ENCODE measurements around the gene CIC.
"Not testable (repeated sequence)": the region's sequence is repeated elsewhere in the genome, so short reads cannot be mapped to it uniquely, and the experiment has no call there.

CIC gene

GRCh38 chr19:42332059-42332458, 63.0 kb downstream of the CIC start:
- peaks cover 27% of the 10 kb centered on the region for H3K4me1 Mint-ChIP-seq
- no peaks in the 10 kb centered on the region for H3K27me3 Mint-ChIP-seq
- H3K9me3 Mint-ChIP-seq, result no peaks in the 10 kb centered on the region
- no peak overlapping the region for H3K27ac Mint-ChIP-seq
- ATAC-seq (no peak), DNase-seq (no peak)
- no peak overlapping the region for H3K4me3 Mint-ChIP-seq

- DNase-seq (no peak), ATAC-seq (no peak)
- Mint-ChIP-seq H3K27ac (no peak overlapping the region), H3K9me3 (no peaks in the 10 kb centered on the region), H3K4me3 (no peak overlapping the region), H3K4me1 (peaks cover 18% of the 10 kb centered on the region), H3K27me3 (no peaks in the 10 kb centered on the region)
These were observed 64.0 kb downstream of the CIC start for GRCh38 chr19:42333018-42333417.

- DNase-seq (no peak), ATAC-seq (no peak)
- H3K4me3 Mint-ChIP-seq, result no peak overlapping the region
- H3K9me3 Mint-ChIP-seq, result no peaks in the 10 kb centered on the region
- peaks cover 8% of the 10 kb centered on the region for H3K4me1 Mint-ChIP-seq
- no peaks in the 10 kb centered on the region for H3K27me3 Mint-ChIP-seq
- no peak overlapping the region for H3K27ac Mint-ChIP-seq
These were observed 65.1 kb downstream of the CIC start for GRCh38 chr19:42333975-42334696.

GRCh38 chr19:42334697-42335373, 65.8 kb downstream of the CIC start:
- ATAC-seq (no peak), DNase-seq (no peak)
- H3K27ac Mint-ChIP-seq, result no peak overlapping the region
- H3K4me3 Mint-ChIP-seq, result no peak overlapping the region
- H3K9me3 Mint-ChIP-seq, result no peaks in the 10 kb centered on the region
- no peaks in the 10 kb centered on the region for H3K27me3 Mint-ChIP-seq
- peaks cover 5% of the 10 kb centered on the region for H3K4me1 Mint-ChIP-seq

GRCh38 chr19:42335374-42335936, 66.4 kb downstream of the CIC start:
- DNase-seq (no peak), ATAC-seq (no peak)
- no peaks in the 10 kb centered on the region for H3K27me3 Mint-ChIP-seq
- H3K4me1 Mint-ChIP-seq, result peaks cover 3% of the 10 kb centered on the region
- H3K27ac Mint-ChIP-seq, result no peak overlapping the region
- H3K4me3 Mint-ChIP-seq, result no peak overlapping the region
- H3K9me3 Mint-ChIP-seq, result no peaks in the 10 kb centered on the region

- ATAC-seq (no peak), DNase-seq (no peak)
- Mint-ChIP-seq H3K27ac (no peak overlapping the region), H3K4me1 (no peaks in the 10 kb centered on the region), H3K9me3 (no peaks in the 10 kb centered on the region), H3K4me3 (no peak overlapping the region), H3K27me3 (no peaks in the 10 kb centered on the region)
These were observed 66.9 kb downstream of the CIC start for GRCh38 chr19:42335971-42336370.

GRCh38 chr19:42339126-42339860, 70.2 kb downstream of the CIC start:
- not testable (repeated sequence) for ATAC-seq

GRCh38 chr19:42339922-42340321, 70.9 kb downstream of the CIC start:
- not testable (repeated sequence) for H3K4me1 Mint-ChIP-seq, DNase-seq, H3K9me3 Mint-ChIP-seq, H3K27ac Mint-ChIP-seq, H3K4me3 Mint-ChIP-seq, ATAC-seq, H3K27me3 Mint-ChIP-seq

More at GRCh38 chr19:42339126-42339860, 70.2 kb downstream of the CIC start:
- H3K27ac Mint-ChIP-seq, H3K4me3 Mint-ChIP-seq, H3K9me3 Mint-ChIP-seq, DNase-seq, H3K4me1 Mint-ChIP-seq, H3K27me3 Mint-ChIP-seq: not testable (repeated sequence)

GRCh38 chr19:42343344-42344110, 74.5 kb downstream of the CIC start:
- ATAC-seq, result no peak
- Mint-ChIP-seq H3K27me3 (no peaks in the 10 kb centered on the region), H3K27ac (peak overlapping the region in 1 of 2 donors; percentile 48), H3K4me3 (no peak overlapping the region), H3K9me3 (no peaks in the 10 kb centered on the region), H3K4me1 (no peaks in the 10 kb centered on the region)
- DNase-seq, result no peak

GRCh38 chr19:42344336-42344893, 75.4 kb downstream of the CIC start:
- H3K27me3 Mint-ChIP-seq, result no peaks in the 10 kb centered on the region
- H3K4me3 Mint-ChIP-seq, result no peak overlapping the region

More at GRCh38 chr19:42344336-42344893, 75.4 kb downstream of the CIC start:
- H3K4me1 Mint-ChIP-seq, result no peaks in the 10 kb centered on the region
- DNase-seq, result no peak
- H3K9me3 Mint-ChIP-seq, result no peaks in the 10 kb centered on the region
- ATAC-seq, result no peak
- H3K27ac Mint-ChIP-seq, result peak overlapping the region in 1 of 2 donors; percentile 5

Data from stimulated activated naive CD8-positive, alpha-beta T cell treated with anti-CD3 and anti-CD28 coated beads, Interleukin-15, amount 100 ng/mL, for 72 hours (primary cell).